Measurements from ENCODE around the gene TBCB. TPM values are rescaled to one million over a fixed set of nuclear protein-coding genes. Genes with fewer than 3 reads are reported as not detected.
"Not testable (repeated sequence)": the region's sequence is repeated elsewhere in the genome, so short reads cannot be mapped to it uniquely, and the experiment has no call there.

TBCB gene, protein sequence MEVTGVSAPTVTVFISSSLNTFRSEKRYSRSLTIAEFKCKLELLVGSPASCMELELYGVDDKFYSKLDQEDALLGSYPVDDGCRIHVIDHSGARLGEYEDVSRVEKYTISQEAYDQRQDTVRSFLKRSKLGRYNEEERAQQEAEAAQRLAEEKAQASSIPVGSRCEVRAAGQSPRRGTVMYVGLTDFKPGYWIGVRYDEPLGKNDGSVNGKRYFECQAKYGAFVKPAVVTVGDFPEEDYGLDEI
- total RNA-seq: 117 TPM

- peak; percentile 90 for DNase-seq (ENCODE audit: low spot score)
Observed at GRCh38 chr19:36115453-36116343, at the start of gene TBCB. Gene TBCB (plus strand): TSS chr19:36115468. CDS start chr19:36115561, 93 bp downstream.

DNA sequence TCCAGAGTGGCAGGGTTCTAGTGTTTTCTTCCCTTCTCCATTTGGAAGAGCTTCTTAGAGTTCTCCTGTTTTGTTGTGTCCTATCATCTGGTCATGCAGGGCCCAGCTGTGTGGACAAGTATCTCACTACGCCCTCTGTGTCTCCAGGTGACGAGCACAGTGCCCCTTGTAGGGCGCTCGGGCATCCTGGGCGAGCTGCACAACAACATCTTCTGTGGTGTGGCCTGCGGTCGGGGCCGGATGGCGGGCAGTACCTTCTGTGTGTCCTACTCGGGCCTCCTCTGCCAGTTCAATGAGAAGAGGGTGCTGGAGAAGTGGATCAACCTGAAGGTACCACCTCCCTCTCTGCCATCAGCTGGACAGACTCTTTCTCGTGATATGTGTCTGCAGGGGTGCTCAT, 47.6 kb upstream of the TBCB start:
- DNase-seq (ENCODE audit: low spot score): no peak

GRCh38 chr19:36068810-36069499, 46.3 kb upstream of the TBCB start:
- not testable (repeated sequence) for DNase-seq (ENCODE audit: low spot score)

DNA sequence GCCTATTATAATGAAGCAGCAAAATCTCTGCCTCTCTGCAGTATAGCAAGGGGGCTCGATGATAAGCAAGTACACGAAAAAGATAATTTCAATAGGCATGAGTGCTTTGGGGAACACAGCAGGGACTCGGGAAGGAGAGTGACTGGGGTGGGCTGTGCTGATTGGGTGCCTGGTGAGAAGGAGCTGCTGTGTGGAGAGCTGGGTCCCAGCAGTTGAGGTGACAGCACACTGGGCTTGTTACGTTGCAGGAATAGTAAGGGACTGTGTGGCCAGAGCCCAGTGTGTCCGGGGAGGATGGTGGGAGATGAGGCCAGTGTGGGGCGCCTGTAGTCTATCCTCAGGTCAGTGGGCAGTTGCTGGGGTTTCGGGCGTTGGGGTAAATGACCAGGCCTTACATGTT, 43.2 kb upstream of the TBCB start:
- DNase-seq (ENCODE audit: low spot score): no peak

DNA sequence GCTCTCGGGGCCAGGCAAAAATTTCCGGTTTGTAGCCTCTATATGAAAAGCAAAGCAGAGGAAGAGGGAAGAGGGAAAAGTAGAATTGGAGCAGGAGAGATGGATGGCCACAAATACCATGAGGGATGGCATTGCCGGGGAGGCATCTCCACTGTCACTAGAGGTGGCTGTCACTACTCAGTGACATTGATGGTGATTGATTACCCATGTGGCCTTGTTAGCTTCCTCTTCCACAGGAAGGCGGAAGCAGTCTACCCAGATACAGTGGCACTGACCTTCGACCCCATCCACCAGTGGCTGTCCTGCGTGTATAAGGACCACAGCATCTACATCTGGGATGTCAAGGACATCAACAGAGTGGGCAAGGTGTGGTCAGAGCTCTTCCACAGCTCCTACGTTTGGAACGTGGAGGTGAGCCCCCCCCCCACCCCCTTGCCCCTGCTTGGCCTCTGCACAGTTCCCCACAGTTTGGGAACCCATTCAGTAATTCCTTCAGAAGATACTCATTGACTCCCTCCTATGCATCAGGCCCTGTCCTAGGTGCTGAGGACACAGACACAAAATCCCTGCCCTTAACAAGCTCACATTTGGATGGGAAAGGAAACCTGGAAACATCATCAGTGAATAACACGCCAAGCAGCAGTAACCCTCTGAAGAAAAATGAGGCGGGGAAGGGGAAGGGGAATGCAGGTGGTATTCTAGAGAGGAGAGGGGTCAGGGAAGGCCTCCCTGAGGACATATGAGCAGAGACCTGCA, 42.0 kb upstream of the TBCB start:
- no peak for DNase-seq (ENCODE audit: low spot score)

GRCh38 chr19:36079389-36079945, 35.8 kb upstream of the TBCB start:
- no peak for DNase-seq (ENCODE audit: low spot score)

DNA sequence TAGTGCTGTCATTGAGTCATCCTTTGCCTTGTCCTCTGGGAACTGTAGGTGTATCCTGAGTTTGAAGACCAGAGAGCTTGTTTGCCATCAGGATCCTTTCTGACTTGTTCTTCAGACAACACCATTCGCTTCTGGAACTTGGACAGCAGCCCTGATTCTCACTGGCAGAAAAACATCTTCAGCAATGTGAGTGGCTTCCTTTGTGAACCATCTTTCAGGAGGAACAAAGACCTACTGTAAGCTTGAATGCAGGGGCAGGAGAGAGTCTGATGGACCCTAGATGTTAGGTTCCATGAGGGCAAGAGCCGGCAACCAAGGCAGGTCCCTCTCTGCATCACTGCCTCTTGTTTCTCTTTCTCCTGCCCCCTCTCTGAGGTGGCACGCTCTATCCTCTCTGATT, 33.9 kb upstream of the TBCB start:
- DNase-seq (ENCODE audit: low spot score): no peak

GRCh38 chr19:36081894-36082293, 33.4 kb upstream of the TBCB start:
- DNase-seq (ENCODE audit: low spot score): no peak

- DNase-seq (ENCODE audit: low spot score): no peak
Observed at GRCh38 chr19:36082916-36083315, 32.4 kb upstream of the TBCB start.

DNA sequence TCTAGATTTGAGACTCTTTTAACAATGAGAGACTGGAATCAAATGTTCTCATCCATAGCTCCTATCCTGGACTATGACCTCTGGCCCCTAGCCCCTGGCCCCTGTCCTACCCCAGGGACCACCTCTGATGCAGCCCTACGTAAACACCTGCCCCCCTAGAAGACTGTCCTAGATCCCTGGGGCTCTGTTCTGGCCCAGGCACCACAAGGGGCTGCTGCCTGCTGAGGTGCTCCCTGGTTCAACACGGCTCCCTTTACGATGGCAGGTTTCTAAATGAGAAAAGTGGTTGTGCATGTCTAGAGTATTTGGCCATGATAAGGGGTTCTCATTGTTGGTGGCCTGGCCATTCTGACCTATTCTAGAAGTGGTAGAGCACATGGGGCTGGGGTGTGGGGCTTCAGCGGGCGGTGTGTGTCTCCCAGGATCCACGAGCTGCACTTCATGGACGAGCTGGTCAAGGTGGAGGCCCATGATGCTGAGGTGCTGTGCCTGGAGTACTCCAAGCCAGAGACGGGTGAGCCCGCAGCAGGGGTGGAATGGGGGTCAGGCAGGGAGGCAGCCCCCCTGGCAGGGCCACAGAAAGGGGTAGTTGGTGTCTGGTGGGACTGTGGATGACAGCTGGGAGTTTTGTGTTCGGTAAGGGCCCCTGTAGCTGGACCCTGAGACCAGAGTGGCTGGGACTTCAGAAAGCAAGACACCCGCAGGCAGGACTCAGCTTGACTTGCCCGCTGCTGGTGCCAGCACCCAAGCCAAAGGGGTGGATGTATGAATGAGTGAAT, 30.8 kb upstream of the TBCB start:
- DNase-seq (ENCODE audit: low spot score): no peak

DNA sequence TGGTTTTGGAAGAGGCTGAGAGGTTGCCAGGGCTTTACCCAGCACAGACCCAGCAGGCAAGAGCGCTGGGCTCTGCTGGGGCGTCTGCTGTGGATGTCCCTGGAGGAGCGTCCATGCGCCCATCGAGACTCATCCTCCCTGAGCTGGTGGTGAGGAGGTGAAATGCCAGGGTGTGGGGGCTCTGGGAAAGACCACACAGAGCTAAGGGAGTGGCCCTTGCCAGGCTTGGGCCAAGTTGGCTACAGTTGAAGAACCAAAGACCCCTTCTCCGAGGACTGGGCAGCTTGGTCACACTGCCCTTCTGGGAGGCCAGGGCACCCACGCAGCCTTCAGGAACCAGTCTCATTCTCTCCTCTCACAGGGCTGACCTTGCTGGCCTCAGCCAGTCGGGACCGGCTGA, 28.9 kb upstream of the TBCB start:
- no peak for DNase-seq (ENCODE audit: low spot score)

DNA sequence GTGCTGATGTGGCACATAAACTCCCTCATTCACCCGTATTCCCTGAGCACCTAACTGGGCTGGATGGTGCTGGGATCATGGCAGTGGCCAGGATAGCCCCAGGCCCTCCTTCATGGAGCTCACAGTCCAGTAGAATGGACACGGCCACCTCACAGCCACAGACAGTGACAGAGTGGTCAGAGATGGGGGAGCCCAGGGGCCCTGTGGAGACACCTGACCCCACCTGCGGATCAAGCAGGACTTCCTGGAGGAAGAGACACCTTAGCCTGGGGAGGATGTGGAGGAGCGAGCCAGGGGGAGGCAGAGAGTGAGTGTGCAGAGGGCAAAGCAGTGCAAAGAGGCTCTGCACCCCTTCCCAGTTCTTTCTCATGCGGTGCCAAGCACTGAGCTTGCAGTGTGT, 25.4 kb upstream of the TBCB start:
- no peak for DNase-seq (ENCODE audit: low spot score)

DNA sequence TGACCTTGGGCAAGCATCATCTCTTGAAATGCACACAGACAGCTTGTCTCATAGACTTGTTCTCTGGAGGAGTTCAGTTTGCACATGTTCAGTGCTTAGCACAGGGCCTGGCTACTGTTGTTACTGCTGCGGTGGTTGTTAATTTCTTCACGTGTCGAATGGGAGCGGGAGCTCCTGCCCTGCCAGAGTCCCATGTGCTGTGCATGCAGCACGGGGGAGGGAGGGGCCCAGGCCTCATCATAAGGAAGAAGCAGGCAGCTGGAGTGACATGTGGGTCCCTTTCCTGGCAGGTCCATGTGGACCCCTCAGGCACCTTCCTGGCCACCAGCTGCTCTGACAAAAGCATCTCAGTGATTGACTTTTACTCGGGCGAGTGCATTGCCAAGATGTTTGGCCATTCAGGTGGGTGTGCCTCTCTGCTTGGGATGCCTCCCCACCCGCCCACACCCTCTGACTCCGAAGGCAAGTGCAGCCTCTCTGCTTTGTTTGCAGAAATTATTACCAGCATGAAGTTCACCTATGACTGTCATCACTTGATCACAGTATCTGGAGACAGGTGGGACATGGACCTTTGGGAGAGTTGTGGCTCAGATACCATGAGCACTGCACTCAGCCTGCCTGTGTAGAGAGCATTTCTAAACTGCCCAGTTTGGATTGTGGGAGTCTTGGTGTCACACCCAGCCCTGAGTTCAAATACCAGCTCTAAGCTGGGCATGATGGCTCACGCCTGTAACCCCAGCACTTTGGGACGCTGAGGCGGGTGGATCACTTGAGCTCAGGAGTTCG, 24.2 kb upstream of the TBCB start:
- no peak for DNase-seq (ENCODE audit: low spot score)

DNA sequence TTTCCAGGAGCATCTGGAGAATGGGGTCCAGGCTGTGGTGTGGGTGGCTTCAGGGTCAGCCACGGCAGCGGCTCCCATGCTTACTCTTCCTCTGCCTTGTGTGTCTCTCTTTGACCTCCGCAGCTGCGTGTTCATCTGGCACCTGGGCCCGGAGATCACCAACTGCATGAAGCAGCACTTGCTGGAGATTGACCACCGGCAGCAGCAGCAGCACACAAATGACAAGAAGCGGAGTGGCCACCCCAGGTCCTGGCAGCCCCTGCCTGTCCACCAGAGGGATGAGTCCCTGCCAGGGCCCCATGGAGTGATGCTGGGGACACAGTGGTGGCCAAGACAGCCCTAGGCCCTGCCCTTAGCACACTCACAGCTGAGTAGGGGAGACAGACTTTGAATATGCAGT, 22.7 kb upstream of the TBCB start:
- DNase-seq (ENCODE audit: low spot score): no peak

- no peak for DNase-seq (ENCODE audit: low spot score)
Observed at GRCh38 chr19:36093146-36093662, 22.1 kb upstream of the TBCB start.

DNA sequence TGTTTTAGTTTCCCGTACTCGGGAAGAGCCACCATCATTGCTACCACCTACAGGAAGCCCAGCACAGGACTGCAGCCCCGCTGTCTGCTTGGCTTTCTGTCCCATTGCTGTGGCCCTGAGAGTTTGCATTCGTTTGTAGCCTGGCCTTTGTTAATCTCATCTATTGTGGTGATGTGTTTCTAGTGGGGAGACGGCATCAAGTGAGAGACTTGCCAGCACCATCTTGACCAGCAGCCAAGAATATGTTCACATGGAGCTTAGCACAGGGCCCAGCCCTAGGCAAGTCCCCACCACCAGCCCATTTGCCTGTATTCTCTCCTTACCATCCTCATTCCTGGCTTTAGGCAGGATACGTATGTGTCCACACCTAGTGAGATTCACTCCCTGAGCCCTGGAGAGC, 21.6 kb upstream of the TBCB start:
- no peak for DNase-seq (ENCODE audit: low spot score)

DNA sequence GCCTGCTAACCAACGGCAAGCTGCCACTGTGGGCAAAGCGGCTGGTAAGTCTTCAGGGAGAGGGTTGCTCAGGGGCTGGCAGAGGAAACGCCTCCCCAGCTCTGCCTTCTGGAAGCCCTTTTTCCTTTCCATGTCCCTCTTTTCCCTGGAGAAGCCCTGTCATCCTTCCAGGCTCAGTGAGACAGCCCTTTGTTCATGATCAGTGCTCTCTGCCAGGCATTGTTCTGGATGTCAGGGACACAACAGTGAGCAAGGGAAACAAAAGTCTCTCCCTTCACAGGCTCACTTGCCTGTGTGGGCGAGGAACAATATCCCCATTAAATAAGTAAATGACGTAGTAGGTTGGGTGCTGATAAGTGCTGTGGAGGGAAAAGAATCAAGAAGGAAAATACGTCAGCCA, 18.2 kb upstream of the TBCB start:
- DNase-seq (ENCODE audit: low spot score): no peak

DNA sequence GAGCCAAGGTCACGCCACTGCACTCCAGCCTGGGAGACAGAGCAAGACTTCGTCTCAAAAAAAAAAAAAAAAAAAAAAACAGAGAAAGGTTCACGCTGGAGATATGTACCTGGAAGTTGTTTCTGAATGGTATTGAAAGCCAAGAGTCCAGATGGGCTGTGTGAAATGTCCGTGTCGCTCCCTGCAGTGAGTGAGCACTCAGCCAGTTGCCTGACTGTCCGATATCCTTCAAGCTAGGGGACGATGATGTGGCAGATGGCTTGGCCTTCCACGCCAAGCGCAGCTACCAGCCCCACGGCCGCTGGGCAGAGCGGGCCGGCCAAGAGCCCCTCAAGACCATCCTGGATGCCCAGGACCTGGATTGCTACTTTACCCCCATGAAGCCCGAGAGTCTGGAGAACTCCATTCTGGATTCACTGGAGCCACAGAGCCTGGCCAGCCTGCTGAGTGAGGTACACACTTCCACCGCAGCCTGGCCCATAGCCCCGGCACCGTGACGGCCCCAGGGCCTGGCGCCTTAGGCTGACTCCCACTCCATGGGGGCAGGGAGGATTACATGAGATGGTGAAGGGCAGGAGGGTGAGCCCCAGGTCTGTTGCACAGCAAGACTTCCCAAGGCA, 16.0 kb upstream of the TBCB start:
- DNase-seq (ENCODE audit: low spot score): no peak

- DNase-seq (ENCODE audit: low spot score): no peak
Observed at GRCh38 chr19:36100476-36100875, 14.8 kb upstream of the TBCB start.

Measured in ureter (tissue), 1 donor.